H1 (cell line): ENCODE results near the gene MARCHF2. TPM values are rescaled to one million over a fixed set of nuclear protein-coding genes. Genes with fewer than 3 reads are reported as not detected.
"Not testable (repeated sequence)": the region's sequence is repeated elsewhere in the genome, so short reads cannot be mapped to it uniquely, and the experiment has no call there.

Experiments used
- CTCF ChIA-PET: fragments of 300-600 bp; sonication (Branson Sonifier 250); formaldehyde crosslinking; loops from one replicate; lab custom pipeline; 2021; ENCODE audit not compliant: partially characterized antibody; lab: Charles Lee
- POLR2A ChIA-PET: fragments of 300-600 bp; sonication (Branson Sonifier 250); formaldehyde crosslinking; loops from one replicate; lab custom pipeline; 2021; ENCODE audit warnings: inconsistent platforms; ENCODE audit not compliant: partially characterized antibody; lab: Charles Lee
- DNase-seq, 2 experiments: peaks; one replicate each; pipeline versions ENCODE4 v3.0.0 to v3.0.0-alpha.2; 2010 to 2022; ENCODE audit warnings: low spot score in 2 of 2, low read depth in 1 of 2, mixed read lengths in 1 of 2
- FAIRE-seq: peaks from 2 replicates; lab custom pipeline; 2011; peaks lifted over from hg19 to GRCh38; lab: Jason Lieb, UNC
- H2AFZ ChIP-seq: 2 replicates; pipeline ENCODE4 v1.8.1; 2012; ENCODE audit warnings: low read length, inconsistent platforms
- H2AK5ac ChIP-seq: 2 replicates; pipeline ENCODE4 v1.6.1; 2013; ENCODE audit warnings: low read depth, low read length
- H2BK120ac ChIP-seq: replicated peaks from 2 replicates; pipeline ENCODE3; 2013; ENCODE audit warnings: low read depth, low read length, inconsistent platforms
- H2BK12ac ChIP-seq: 2 replicates; pipeline ENCODE4 v1.6.1; 2013; ENCODE audit warnings: low read depth, low read length
- H2BK15ac ChIP-seq: 2 replicates; pipeline ENCODE4 v1.6.1; 2013; ENCODE audit warnings: low read length
- H2BK20ac ChIP-seq: 2 replicates; pipeline ENCODE4 v1.6.1; 2013; ENCODE audit warnings: low read length
- H2BK5ac ChIP-seq: 2 replicates; pipeline ENCODE4 v1.6.1; 2013; ENCODE audit warnings: low read depth, low read length
- H3K14ac ChIP-seq: 2 replicates; pipeline ENCODE4 v1.6.1; 2013; ENCODE audit warnings: inconsistent platforms; ENCODE audit not compliant: insufficient read length
- H3K18ac ChIP-seq: 2 replicates; pipeline ENCODE4 v1.6.1; 2013; ENCODE audit warnings: low read length; ENCODE audit errors: extremely low read depth
- H3K23ac ChIP-seq: 2 replicates; pipeline ENCODE4 v1.6.1; 2013; ENCODE audit warnings: inconsistent platforms; ENCODE audit not compliant: insufficient read length
- H3K23me2 ChIP-seq: 2 replicates; pipeline ENCODE4 v1.6.1; 2013; ENCODE audit warnings: low read depth, low read length
- H3K27ac ChIP-seq: 2 replicates; pipeline ENCODE4 v1.6.1; 2011; ENCODE audit warnings: low read depth, low read length, inconsistent platforms
- H3K27me3 ChIP-seq, 4 experiments: replicated peaks in 1 of 4; 1 replicate in 1 of 4; 2 replicates in 3 of 4; pipeline versions ENCODE4 v1.6.1 to v1.8.1; 2011 to 2013; ENCODE audit warnings: low read length in 3 of 4, mild to moderate bottlenecking in 3 of 4, inconsistent platforms in 2 of 4, mixed read lengths in 2 of 4, moderate library complexity in 1 of 4; ENCODE audit not compliant: control insufficient read depth in 3 of 4, insufficient read depth in 3 of 4; ENCODE audit errors: extremely low read depth in 1 of 4
- H3K36me3 ChIP-seq, 4 experiments: 2 replicates each; pipeline versions ENCODE4 v1.6.1 to v1.8.1; 2011 to 2013; ENCODE audit warnings: mild to moderate bottlenecking in 4 of 4, low read length in 3 of 4, moderate library complexity in 2 of 4, control low read depth in 1 of 4, inconsistent platforms in 1 of 4; ENCODE audit not compliant: insufficient read depth in 4 of 4, control insufficient read depth in 2 of 4
- H3K4ac ChIP-seq: replicated peaks from 2 replicates; pipeline ENCODE3; 2013; ENCODE audit warnings: low read length, low read depth, mixed read lengths, inconsistent platforms; ENCODE audit not compliant: insufficient read length
- H3K4me1 ChIP-seq, 4 experiments: replicated peaks in 1 of 4; 1 replicate in 1 of 4; 2 replicates in 3 of 4; pipeline versions ENCODE4 v1.6.1 to v1.8.1; 2011 to 2013; ENCODE audit warnings: low read length in 3 of 4, inconsistent platforms in 2 of 4, mixed read lengths in 1 of 4; ENCODE audit not compliant: insufficient read depth in 4 of 4, control insufficient read depth in 3 of 4
- H3K4me2 ChIP-seq, 2 experiments: 2 replicates each; pipeline versions ENCODE4 v1.6.1 to v1.8.1; 2011 to 2013; ENCODE audit warnings: low read depth in 2 of 2, low read length in 2 of 2, control low read depth in 1 of 2, inconsistent platforms in 1 of 2, mild to moderate bottlenecking in 1 of 2; ENCODE audit not compliant: insufficient read depth in 1 of 2
- H3K4me3 ChIP-seq, 4 experiments: fragments of 200-600, 300-600 bp in 1 of 4; sonication (generic), shearing (Covaris generic), sonication (Bioruptor Twin) in 1 of 4; 2 replicates each; pipeline versions ENCODE4 v1.5.1 to v1.8.1; 2011 to 2016; ENCODE audit warnings: low read length in 4 of 4, low read depth in 3 of 4, control low read depth in 2 of 4, inconsistent platforms in 2 of 4, mild to moderate bottlenecking in 2 of 4, mixed read lengths in 1 of 4, moderate library complexity in 1 of 4; ENCODE audit not compliant: insufficient read depth in 2 of 4; ENCODE audit errors: extremely low read depth in 1 of 4
- H3K56ac ChIP-seq: replicated peaks from 2 replicates; pipeline ENCODE3; 2013; ENCODE audit warnings: low read depth, mild to moderate bottlenecking, mixed read lengths, low read length, inconsistent platforms; ENCODE audit not compliant: insufficient read length
- H3K79me1 ChIP-seq: 2 replicates; pipeline ENCODE4 v1.6.1; 2013; ENCODE audit warnings: low read depth, low read length, control low read depth
- H3K79me2 ChIP-seq, 2 experiments: 2 replicates each; pipeline versions ENCODE4 v1.6.1 to v1.8.1; 2012 to 2013; ENCODE audit warnings: low read length in 2 of 2, mild to moderate bottlenecking in 2 of 2, inconsistent platforms in 1 of 2; ENCODE audit not compliant: insufficient read depth in 2 of 2, control insufficient read depth in 1 of 2
- H3K9ac ChIP-seq, 4 experiments: replicated peaks in 1 of 4; 1 replicate in 1 of 4; 2 replicates in 3 of 4; pipeline versions ENCODE4 v1.6.1 to v1.8.1; 2011 to 2013; ENCODE audit warnings: low read depth in 3 of 4, low read length in 3 of 4, control low read depth in 2 of 4, mild to moderate bottlenecking in 2 of 4, moderate library complexity in 2 of 4, inconsistent platforms in 1 of 4; ENCODE audit errors: extremely low read depth in 1 of 4
- H3K9me3 ChIP-seq, 2 experiments: 2 replicates each; pipeline versions ENCODE4 v1.6.1 to v1.8.1; 2012 to 2013; ENCODE audit warnings: mild to moderate bottlenecking in 2 of 2, moderate library complexity in 2 of 2, control low read depth in 1 of 2, inconsistent platforms in 1 of 2, low read depth in 1 of 2, low read length in 1 of 2, mixed read lengths in 1 of 2; ENCODE audit not compliant: insufficient read depth in 2 of 2
- H4K20me1 ChIP-seq, 2 experiments: replicated peaks in 1 of 2; 2 replicates each; pipeline versions ENCODE3 to v1.8.1; 2011 to 2013; ENCODE audit warnings: inconsistent platforms in 2 of 2, low read length in 2 of 2, mild to moderate bottlenecking in 1 of 2; ENCODE audit not compliant: insufficient read depth in 2 of 2, control insufficient read depth in 1 of 2
- H4K5ac ChIP-seq: 2 replicates; pipeline ENCODE4 v1.6.1; 2013; ENCODE audit warnings: low read length, low read depth, mixed read lengths, inconsistent platforms; ENCODE audit not compliant: insufficient read length
- H4K8ac ChIP-seq: 2 replicates; pipeline ENCODE4 v1.8.0; 2013; ENCODE audit warnings: mild to moderate bottlenecking, moderate library complexity, low read length, inconsistent platforms; ENCODE audit not compliant: insufficient read depth; ENCODE audit errors: extremely low read depth
- H4K91ac ChIP-seq: replicated peaks from 2 replicates; pipeline ENCODE3; 2013; ENCODE audit warnings: low read length, mixed read lengths, inconsistent platforms; ENCODE audit not compliant: insufficient read length
- CTCF ChIP-seq, 3 experiments: IDR thresholded peaks; 1 replicate in 2 of 3; 2 replicates in 1 of 3; pipeline versions ENCODE4 v1.5.1 to v1.6.1; 2011; ENCODE audit warnings: low read length in 3 of 3, mild to moderate bottlenecking in 3 of 3, inconsistent platforms in 2 of 3, low read depth in 1 of 3, moderate library complexity in 1 of 3; ENCODE audit not compliant: insufficient read depth in 1 of 3; ENCODE audit errors: control extremely low read depth in 1 of 3
- RAD21 ChIP-seq, 2 experiments: IDR thresholded peaks in 1 of 2; conservative IDR thresholded peaks in 1 of 2; 2 replicates each; pipeline ENCODE4 v1.6.1; 2011; ENCODE audit warnings: low read depth in 2 of 2, low read length in 2 of 2, improper control_type of control experiment in 1 of 2, inconsistent platforms in 1 of 2, mild to moderate bottlenecking in 1 of 2, moderate library complexity in 1 of 2
- WGBS, 2 experiments: shearing (Covaris generic) in 1 of 2; methylation state at CpG; one replicate each; pipeline versions ENCODE4 v1.1.6 to v1.1.7; 2013 to 2015; ENCODE audit warnings: low lambda C conversion rate in 2 of 2, mixed read lengths in 2 of 2, inconsistent platforms in 1 of 2, low coverage in 1 of 2, missing lambda C conversion rate in 1 of 2; ENCODE audit not compliant: insufficient replicate concordance in 2 of 2, insufficient coverage in 1 of 2, insufficient read length in 1 of 2; ENCODE audit errors: extremely low coverage in 1 of 2, missing lambda C conversion rate in 1 of 2; 5-methylcytosine and 5-hydroxymethylcytosine counted together
- polyA plus RNA-seq, 7 experiments: library from polyadenylated mRNA; depleted of rRNA in 3 of 7; stranded (reverse) in 5 of 7; unstranded in 2 of 7; fragments of >200 nt in 5 of 7; fragments of 200-250 nt in 2 of 7; gene quantifications; 1 replicate in 5 of 7; 2 replicates in 1 of 7; 4 replicates in 1 of 7; pipeline versions ENCODE4 v1.2.1 to v1.2.3, GENCODE V29; 2011 to 2013; ENCODE audit warnings: missing spikeins in 2 of 7, mixed read lengths in 2 of 7
- total RNA-seq: library from RNA; stranded (reverse); fragmentation: NEBNext Ultra II Directional; extraction: Animal tissue kit (Norgen Biotek cat#: 25700); gene quantifications from 2 replicates; pipeline ENCODE4 v1.2.1, GENCODE V29; 2021

MARCHF2 gene
- total and polyA plus RNA-seq, 2 of the 8 experiments (the other 6 are each of a cell fraction or from before 2014, with no cell fraction given), result 18.5 to 46.2 TPM

GRCh38 chr19:8410718-8411117, 2.4 kb upstream of the MARCHF2 start:
- H3K23ac ChIP-seq, H2BK120ac ChIP-seq, H4K91ac ChIP-seq, H3K9me3 ChIP-seq, H2BK20ac ChIP-seq, H3K79me1 ChIP-seq, H4K8ac ChIP-seq, H3K4me3 ChIP-seq, H3K36me3 ChIP-seq, H3K27me3 ChIP-seq, H2AFZ ChIP-seq, H3K23me2 ChIP-seq, H3K56ac ChIP-seq, H3K4ac ChIP-seq, H4K20me1 ChIP-seq, H3K27ac ChIP-seq, H3K14ac ChIP-seq, H2BK5ac ChIP-seq, H2AK5ac ChIP-seq, H3K18ac ChIP-seq, H3K4me2 ChIP-seq, H4K5ac ChIP-seq, DNase-seq, FAIRE-seq, H2BK15ac ChIP-seq, H3K4me1 ChIP-seq, H3K9ac ChIP-seq, H3K79me2 ChIP-seq, H2BK12ac ChIP-seq: not testable (repeated sequence)
- 88% methylated on average over 13 of the region's 13 CpGs; no CpG with 5 or more reads in 1 of the 2 experiments for WGBS, 2 experiments
- POLR2A ChIA-PET, result interaction anchor here (0.6 to 2.3 kb wide), 6 partner anchors 12 to 172 kb away, joined by 3 to 8 read pairs (median 4); partner anchors contain the start of genes ANGPTL4 and RAB11B
- CTCF ChIA-PET, result interaction anchor here (0.6 to 3.6 kb wide), 10 partner anchors 18 to 208 kb away, joined by 3 to 20 read pairs (median 3); partner anchors contain the start of gene HNRNPM
- TF ChIP-seq CTCF (IDR thresholded peaks at IDR 0.05; ENCODE audit: control extremely low read depth in 1 of 3, insufficient read depth in 1 of 3, low read depth in 1 of 3, low read length in 3 of 3) (peak; percentile 13 to 34 (median 19); a peak in 3 of 4 replicates), RAD21 (IDR thresholded peaks at IDR 0.05 in 1 of 2, conservative IDR thresholded peaks at IDR 0.05 in 1 of 2; ENCODE audit: low read depth in 2 of 2, low read length in 2 of 2) (peak in 1 of 2 experiments; percentile 9; a peak in 2 of 4 replicates)
